GM19023 (cell line): ENCODE measurements around the gene NPNT.

Source experiments
- ATAC-seq: cut with Tn5 transposase; IDR thresholded peaks from one replicate; pipeline ENCODE4 v1.9.1; 2021; ENCODE audit warnings: mild to moderate bottlenecking, moderate library complexity; ENCODE audit not compliant: unreplicated experiment

The NPNT gene

GRCh38 chr4:106019771-106020170, 124.5 kb downstream of the NPNT start:
- ATAC-seq, result no peak
